Right atrium auricular region (tissue), 2 donors: Measurements from ENCODE around the gene SCRN2. TPM values are rescaled to one million over a fixed set of nuclear protein-coding genes. Genes with fewer than 3 reads are reported as not detected.

ENCODE experiments used
- DNase-seq: peaks from one replicate; pipeline ENCODE4 v3.0.0-alpha.2; 2019; ENCODE audit warnings: low spot score
- H3K27ac ChIP-seq, 2 donors: fragments of 200-600 bp; sonication (generic); 1 replicate in 1 of 2; 2 replicates in 1 of 2; pipeline ENCODE4 v1.5.1; 2016 to 2019
- H3K27me3 ChIP-seq, 2 donors: fragments of 200-600 bp; sonication (generic); one replicate each; pipeline versions ENCODE4 v1.5.1 to v1.6.0; 2017 to 2019
- H3K36me3 ChIP-seq: fragments of 200-600 bp; sonication (generic); one replicate; pipeline ENCODE4 v1.5.1; 2016
- H3K4me1 ChIP-seq, 2 donors: fragments of 200-600 bp; sonication (generic); one replicate each; pipeline versions ENCODE4 v1.5.1 to v1.6.0; 2017 to 2019
- H3K4me3 ChIP-seq, 2 donors: fragments of 200-600 bp; sonication (generic); 1 replicate in 1 of 2; 2 replicates in 1 of 2; pipeline ENCODE4 v1.5.1; 2017 to 2019; ENCODE audit warnings: mild to moderate bottlenecking in 1 of 2, moderate library complexity in 1 of 2
- H3K9me3 ChIP-seq, 2 donors: fragments of 200-600 bp; sonication (generic); one replicate each; pipeline ENCODE4 v1.5.1; 2019
- total RNA-seq, 2 donors: library from RNA; depleted of rRNA; stranded (reverse); fragments of >200 nt; gene quantifications; one replicate each; pipeline ENCODE4 v1.1.0, GENCODE V29; 2016
- TF ChIP-seq, protein P1 (sequence below), 2 donors: fragments of 200-600 bp; sonication (generic); IDR thresholded peaks; one replicate each; pipeline ENCODE4 v1.5.1; 2019; ENCODE audit warnings: antibody characterized with exemption in 2 of 2

The SCRN2 gene
- total RNA-seq, 2 donors from 2014 or later: 28.5 to 37.1 TPM

DNA sequence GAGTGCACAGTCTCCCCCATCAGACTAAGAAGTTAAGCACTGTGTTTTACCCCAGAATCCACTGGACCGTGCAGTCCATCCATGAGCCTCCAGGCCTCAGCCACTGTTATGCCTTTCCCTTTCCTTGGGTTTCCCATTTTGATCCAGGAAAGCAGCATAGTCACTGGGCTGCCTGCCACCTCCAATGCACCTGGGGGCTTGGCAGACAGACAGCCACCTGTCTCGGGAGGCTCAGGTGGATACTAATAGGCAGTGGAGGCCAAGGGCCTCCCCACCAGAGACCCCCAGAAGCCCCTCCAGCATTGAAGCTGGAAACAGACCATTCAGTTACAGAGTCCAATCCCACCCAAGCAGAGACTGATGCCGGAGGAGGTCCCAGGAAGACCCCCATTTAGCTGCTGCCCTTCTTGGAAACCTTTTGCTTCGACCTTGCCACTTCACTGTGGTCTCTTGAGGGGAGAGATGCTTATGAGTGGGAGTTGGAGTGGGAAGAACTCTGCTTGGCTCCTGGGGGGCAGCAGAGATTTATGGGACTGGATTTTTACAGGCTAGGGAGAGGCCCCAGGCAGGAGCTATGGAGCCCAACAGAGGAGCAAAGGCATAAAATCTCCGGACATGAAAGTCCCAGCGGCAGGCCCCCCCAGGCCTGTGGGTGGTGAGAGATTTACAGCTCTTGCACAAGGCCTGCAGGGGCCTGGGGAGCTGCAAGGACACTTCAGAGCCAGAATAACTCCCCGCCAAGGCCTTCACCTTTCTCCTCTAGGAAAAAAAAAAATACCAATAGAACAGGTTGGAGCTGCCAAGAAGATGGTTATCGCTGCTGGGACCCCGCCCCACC lies 42.7 kb upstream of the SCRN2 start:
- Histone ChIP-seq H3K27ac (no peak overlapping the region), H3K36me3 (no peaks in the 10 kb centered on the region), H3K9me3 (no peaks in the 10 kb centered on the region), H3K4me1 (peaks cover 0 to 30% of the 10 kb centered on the region in 2 donors), H3K27me3 (no peaks in the 10 kb centered on the region), H3K4me3 (no peak overlapping the region)
- TF ChIP-seq, protein P1, sequence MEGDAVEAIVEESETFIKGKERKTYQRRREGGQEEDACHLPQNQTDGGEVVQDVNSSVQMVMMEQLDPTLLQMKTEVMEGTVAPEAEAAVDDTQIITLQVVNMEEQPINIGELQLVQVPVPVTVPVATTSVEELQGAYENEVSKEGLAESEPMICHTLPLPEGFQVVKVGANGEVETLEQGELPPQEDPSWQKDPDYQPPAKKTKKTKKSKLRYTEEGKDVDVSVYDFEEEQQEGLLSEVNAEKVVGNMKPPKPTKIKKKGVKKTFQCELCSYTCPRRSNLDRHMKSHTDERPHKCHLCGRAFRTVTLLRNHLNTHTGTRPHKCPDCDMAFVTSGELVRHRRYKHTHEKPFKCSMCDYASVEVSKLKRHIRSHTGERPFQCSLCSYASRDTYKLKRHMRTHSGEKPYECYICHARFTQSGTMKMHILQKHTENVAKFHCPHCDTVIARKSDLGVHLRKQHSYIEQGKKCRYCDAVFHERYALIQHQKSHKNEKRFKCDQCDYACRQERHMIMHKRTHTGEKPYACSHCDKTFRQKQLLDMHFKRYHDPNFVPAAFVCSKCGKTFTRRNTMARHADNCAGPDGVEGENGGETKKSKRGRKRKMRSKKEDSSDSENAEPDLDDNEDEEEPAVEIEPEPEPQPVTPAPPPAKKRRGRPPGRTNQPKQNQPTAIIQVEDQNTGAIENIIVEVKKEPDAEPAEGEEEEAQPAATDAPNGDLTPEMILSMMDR (IDR thresholded peaks at IDR 0.05): no peak
- no peak for DNase-seq

DNA sequence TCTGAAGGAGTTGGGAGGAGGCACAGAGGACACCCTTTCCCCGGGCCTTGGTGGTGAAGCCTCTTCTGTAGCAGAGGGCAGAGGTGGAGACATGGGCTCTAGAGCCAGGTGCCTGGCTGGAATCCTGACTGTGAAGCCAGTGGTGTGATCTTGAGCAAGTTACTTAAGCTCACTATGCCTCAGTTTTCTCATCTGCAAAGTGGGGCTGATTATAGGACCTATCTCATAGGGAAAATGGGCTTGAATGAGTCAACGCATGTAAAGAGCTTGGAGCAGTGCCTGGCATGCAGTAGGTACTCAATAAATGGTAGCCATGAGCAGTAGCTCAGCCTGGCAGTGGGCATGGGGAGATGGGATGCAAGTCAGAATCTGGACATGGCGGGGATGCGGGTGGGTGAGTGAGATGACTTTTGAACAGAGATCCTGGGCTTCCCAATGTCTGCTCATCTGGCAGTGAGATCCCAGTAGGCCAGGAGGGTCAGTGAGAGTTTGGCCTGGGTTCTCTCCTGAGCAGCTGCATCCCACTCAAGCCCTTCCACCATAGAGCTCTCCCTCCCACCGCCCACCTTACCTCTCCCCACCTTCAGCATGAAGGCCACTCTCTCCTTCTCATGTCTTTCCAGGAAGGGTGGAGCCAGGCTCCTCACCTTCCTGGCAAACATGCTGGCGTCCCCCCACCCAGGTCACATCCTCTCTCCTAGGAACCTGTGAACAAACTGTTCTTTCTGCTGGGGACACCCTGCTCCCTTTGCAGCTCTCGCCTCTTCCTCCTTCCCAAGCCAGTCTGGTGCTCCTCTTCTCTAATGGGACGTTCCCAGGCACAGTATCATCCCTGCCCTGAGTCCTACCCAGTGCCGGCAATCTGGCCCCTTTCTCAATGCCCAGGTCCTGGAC lies 41.9 kb upstream of the SCRN2 start:
- H3K9me3 ChIP-seq: no peaks in the 10 kb centered on the region
- no peaks in the 10 kb centered on the region for H3K27me3 ChIP-seq
- DNase-seq: no peak
- TF ChIP-seq, protein P1 (IDR thresholded peaks at IDR 0.05): no peak
- no peaks in the 10 kb centered on the region for H3K36me3 ChIP-seq
- peak overlapping the region in 1 of 2 donors; percentile 21 for H3K4me3 ChIP-seq
- peak overlapping the region in 1 of 2 donors; percentile 23 for H3K27ac ChIP-seq
- peaks cover 0 to 30% of the 10 kb centered on the region in 2 donors for H3K4me1 ChIP-seq

DNA sequence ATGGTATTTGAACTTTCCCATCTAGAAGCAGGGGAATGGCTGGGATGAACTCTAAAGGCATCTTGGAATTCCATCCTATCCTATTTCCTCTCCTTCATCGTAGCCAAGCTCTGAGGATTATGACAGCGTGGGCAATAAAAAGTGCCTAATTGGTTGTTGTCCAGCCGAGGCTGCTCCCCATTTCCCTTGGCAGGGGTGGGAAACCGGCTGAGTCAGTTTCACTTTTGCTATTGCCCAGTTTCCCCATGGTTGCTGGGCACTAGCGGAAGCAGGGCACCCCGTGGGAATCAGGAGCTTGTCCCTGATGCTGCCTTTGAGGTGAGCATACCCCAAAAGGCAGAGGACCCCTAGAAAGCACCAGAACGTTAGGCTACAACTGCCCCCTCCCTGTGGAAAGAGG lies 41.2 kb upstream of the SCRN2 start:
- no peaks in the 10 kb centered on the region for H3K9me3 ChIP-seq
- TF ChIP-seq, protein P1 (IDR thresholded peaks at IDR 0.05): no peak
- peaks cover 0 to 30% of the 10 kb centered on the region in 2 donors for H3K4me1 ChIP-seq
- H3K27ac ChIP-seq: peak overlapping the region; percentile 21 to 23
- H3K27me3 ChIP-seq: no peaks in the 10 kb centered on the region
- H3K36me3 ChIP-seq: no peaks in the 10 kb centered on the region
- no peak for DNase-seq
- H3K4me3 ChIP-seq: peak overlapping the region in 1 of 2 donors; percentile 21

GRCh38 chr17:47879776-47880454 lies 38.8 kb upstream of the SCRN2 start:
- H3K27me3 ChIP-seq: no peaks in the 10 kb centered on the region
- no peaks in the 10 kb centered on the region for H3K36me3 ChIP-seq
- DNase-seq: no peak
- TF ChIP-seq, protein P1 (IDR thresholded peaks at IDR 0.05): no peak
- no peak overlapping the region for H3K4me3 ChIP-seq
- peaks cover 0 to 30% of the 10 kb centered on the region in 2 donors for H3K4me1 ChIP-seq
- H3K27ac ChIP-seq: no peak overlapping the region
- no peaks in the 10 kb centered on the region for H3K9me3 ChIP-seq

DNA sequence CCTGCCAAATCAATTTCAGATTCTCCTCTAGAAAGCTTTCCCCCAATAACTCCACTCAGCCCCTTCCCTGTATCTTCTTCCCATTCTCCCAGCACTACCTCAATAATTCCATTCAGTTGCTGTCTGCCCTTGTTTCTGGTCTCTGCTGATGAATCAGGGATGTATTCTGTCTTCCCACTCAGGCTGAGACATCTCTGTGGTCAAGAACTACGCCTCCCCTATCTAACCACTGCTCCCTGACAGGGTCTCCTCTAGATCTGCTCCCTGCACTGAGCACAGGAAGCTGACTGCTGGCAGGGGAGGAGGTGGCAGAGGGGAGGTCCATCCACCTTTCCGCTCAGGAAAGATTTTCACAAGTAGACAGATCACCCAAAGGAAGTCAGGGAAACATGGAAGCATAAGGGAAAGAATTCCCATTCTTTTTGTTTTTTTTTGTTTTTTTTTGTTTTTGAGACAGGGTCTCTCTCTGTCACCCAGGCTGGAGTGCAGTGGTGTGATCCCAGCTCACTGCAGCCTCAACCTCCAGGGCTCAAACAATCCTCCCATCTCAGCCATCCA lies 38.0 kb upstream of the SCRN2 start:
- H3K27ac ChIP-seq: no peak overlapping the region
- H3K27me3 ChIP-seq: no peaks in the 10 kb centered on the region
- TF ChIP-seq, protein P1 (IDR thresholded peaks at IDR 0.05): no peak
- H3K9me3 ChIP-seq: no peaks in the 10 kb centered on the region
- no peaks in the 10 kb centered on the region for H3K36me3 ChIP-seq
- DNase-seq: no peak
- peaks cover 0 to 23% of the 10 kb centered on the region in 2 donors for H3K4me1 ChIP-seq
- no peak overlapping the region for H3K4me3 ChIP-seq
